ENCODE data around the gene DAPK2.

The DAPK2 gene

GRCh38 chr15:64044300-64045100, 1.8 kb downstream of the DAPK2 start:
- TF ChIP-seq ZFX (IDR thresholded peaks at IDR 0.05; ENCODE audit: borderline replicate concordance) = no peak
- TF ChIP-seq CTCF (IDR thresholded peaks at IDR 0.05) = no peak
- H3K27ac ChIP-seq = no peak overlapping the region

- TF ChIP-seq CTCF (IDR thresholded peaks at IDR 0.05) (no peak), ZFX (IDR thresholded peaks at IDR 0.05; ENCODE audit: borderline replicate concordance) (no peak)
- H3K27ac ChIP-seq = no peak overlapping the region
Observed at GRCh38 chr15:64038878-64039610, 7.2 kb downstream of the DAPK2 start.

- no peak overlapping the region for H3K27ac ChIP-seq
- TF ChIP-seq CTCF (IDR thresholded peaks at IDR 0.05) (no peak), ZFX (IDR thresholded peaks at IDR 0.05; ENCODE audit: borderline replicate concordance) (no peak)
Observed at GRCh38 chr15:64037966-64038365, 8.3 kb downstream of the DAPK2 start.

GRCh38 chr15:64037116-64037515, 9.2 kb downstream of the DAPK2 start:
- TF ChIP-seq ZFX (IDR thresholded peaks at IDR 0.05; ENCODE audit: borderline replicate concordance) (no peak), CTCF (IDR thresholded peaks at IDR 0.05) (no peak)
- H3K27ac ChIP-seq = no peak overlapping the region

- TF ChIP-seq CTCF (IDR thresholded peaks at IDR 0.05) (no peak), ZFX (IDR thresholded peaks at IDR 0.05; ENCODE audit: borderline replicate concordance) (no peak)
- no peak overlapping the region for H3K27ac ChIP-seq
Observed at GRCh38 chr15:64035525-64035924, 10.8 kb downstream of the DAPK2 start.

GRCh38 chr15:64034519-64034918, 11.8 kb downstream of the DAPK2 start:
- TF ChIP-seq CTCF (IDR thresholded peaks at IDR 0.05) = no peak
- no peak overlapping the region for H3K27ac ChIP-seq

- no peak overlapping the region for H3K27ac ChIP-seq
- TF ChIP-seq ZFX (IDR thresholded peaks at IDR 0.05; ENCODE audit: borderline replicate concordance) (no peak), CTCF (IDR thresholded peaks at IDR 0.05) (no peak)
Observed at GRCh38 chr15:64032329-64032728, 14.0 kb downstream of the DAPK2 start.

Measured in 22Rv1 (cell line).